Kidney capillary endothelial cell (primary cell): ENCODE measurements around the gene RETREG3.
"Not testable (repeated sequence)": the region's sequence is repeated elsewhere in the genome, so short reads cannot be mapped to it uniquely, and the experiment has no call there.

ENCODE experiments used
- DNase-seq: peaks from one replicate; pipeline ENCODE4 v3.0.0-alpha.2; 2018; ENCODE audit warnings: low spot score

RETREG3 gene, protein sequence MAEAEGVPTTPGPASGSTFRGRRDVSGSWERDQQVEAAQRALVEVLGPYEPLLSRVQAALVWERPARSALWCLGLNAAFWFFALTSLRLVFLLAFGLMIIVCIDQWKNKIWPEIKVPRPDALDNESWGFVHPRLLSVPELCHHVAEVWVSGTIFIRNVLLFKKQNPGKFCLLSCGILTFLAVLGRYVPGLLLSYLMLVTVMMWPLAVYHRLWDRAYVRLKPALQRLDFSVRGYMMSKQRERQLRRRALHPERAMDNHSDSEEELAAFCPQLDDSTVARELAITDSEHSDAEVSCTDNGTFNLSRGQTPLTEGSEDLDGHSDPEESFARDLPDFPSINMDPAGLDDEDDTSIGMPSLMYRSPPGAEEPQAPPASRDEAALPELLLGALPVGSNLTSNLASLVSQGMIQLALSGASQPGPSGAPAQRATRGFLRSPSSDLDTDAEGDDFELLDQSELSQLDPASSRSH

DNA sequence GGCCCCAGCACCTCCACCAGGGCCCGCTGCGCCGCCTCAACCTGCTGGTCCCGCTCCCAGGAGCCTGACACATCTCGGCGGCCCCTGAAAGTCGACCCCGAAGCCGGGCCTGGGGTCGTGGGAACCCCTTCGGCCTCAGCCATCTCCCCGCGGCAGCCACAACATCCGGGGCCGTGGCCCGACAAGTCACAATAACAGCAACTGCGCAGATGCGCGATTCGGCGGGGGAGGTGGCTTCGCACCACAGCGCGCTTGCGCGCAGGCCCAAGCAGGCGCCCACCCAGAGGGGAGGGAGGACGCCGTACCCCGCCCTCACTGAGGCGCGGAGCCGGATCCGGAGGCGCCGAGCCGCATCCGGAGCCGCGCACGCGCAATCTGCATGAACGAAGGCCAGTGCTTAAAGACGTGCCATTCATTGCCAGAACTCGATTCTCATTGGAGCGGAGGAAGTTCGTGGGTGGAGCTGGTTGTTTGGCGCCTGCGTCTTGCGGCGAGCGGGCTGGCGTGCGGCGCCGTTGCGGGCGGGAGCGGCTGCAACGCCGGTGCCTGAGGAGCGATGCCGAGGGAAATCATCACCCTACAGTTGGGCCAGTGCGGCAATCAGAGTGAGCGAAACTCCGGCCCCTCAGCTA lies at the start of gene RETREG3, which contains the start of gene TUBG1:
TSS of gene RETREG3 (minus strand) at position 193 of the 632 bp plus-strand sequence. CDS start at position 143, 50 bp downstream.
TSS of gene TUBG1 (plus strand) at position 502 of the 632 bp plus-strand sequence. CDS start at position 557, 55 bp downstream.
- peak; percentile 98 for DNase-seq

DNA sequence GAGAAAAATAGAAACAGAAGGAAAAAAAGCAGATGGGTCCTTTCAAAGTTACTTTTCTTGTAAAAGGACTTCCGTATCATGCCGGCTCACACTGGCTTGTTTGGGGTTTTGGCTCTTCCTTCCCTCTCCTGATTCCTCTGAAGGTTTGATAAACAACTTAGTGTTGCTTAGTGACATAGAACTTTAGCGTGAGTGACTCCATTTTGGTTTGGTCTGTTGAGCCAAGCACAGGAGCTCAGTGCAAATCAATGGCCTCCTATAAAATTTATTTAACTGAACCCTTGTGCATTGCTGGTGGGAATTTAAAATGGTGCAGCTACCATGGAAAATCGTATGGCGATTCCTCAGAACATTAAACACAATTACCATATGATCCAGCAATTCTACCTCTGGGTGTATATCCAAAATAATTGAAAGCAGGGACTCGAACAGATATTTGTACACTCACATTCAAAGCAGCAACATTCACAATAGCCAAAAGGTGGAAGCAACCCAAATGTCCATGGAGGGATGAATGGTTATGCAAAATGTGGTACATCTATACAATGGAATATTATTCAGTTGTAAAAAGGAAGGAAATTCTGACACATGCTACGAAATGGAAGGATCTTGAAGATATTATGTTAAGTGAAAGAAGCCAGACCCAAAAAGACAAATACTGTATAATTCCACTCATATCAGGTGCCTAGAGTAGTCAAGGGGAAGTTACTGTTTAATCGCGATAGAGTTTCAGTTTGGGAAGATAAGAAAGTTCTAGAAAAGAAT lies 48.8 kb upstream of the RETREG3 start:
- no peak for DNase-seq

DNA sequence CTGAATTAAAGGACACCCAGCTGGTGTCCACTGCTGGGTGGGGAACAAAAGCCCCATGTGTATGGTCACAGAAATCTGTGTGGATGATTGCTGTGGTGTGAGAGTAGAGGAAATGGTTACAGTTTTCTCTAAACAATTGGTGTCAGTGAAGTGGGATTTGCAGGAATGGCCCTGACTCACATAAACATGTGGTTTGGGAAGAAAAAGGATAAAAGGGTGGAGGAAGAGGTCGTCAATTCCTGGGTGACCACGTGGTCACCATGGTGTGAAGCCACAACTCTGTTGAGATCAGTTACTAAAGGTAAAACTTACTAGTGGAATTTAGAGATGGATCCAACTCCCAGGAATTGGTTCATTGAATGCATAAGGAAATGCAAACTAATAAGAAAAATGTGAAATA lies 46.4 kb upstream of the RETREG3 start:
- no peak for DNase-seq

DNA sequence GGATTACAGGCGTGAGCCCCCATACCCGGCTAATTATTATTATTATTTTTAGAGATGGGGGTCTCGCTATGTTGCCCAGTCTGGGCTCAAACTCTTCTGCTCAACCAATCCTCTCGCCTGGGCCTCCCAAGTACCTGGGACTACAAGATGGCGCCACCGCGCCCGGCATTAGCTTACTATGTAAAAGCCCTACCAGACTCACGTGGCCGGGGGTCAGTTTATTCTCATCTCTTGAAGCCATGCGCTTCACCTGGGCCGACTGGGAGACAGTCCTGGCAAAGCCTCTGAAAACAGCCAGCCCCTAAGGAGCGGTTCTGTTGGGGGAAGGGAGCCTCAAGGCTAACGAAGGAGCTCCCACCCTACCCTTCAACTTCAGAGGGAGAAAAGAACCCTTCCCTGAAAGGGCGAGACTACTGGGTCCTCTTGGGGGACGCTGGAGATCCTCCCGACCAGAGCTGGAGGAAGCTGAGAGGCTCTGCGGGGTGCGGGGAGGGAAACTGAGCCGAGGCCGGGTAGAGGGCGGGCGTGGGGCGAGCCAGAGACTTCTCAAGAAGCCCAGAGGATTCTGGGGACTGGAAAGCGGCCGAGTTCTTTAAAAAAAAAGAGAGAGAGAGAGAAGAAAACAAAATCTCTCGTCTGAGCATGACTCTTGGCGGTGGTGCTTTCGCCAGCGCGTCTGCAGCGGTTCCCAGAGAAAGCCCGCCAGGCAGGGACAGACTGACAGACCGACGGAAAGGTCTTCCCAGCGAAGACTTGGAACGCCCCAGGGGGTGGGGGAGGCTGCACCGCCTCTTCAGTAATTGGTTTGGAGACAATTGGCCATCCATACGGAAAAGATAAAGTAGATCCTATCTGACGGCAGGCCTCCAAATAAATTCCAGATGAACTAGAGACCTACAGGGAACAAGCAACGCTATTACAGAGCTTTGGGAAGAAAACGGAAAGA lies 44.3 kb upstream of the RETREG3 start:
- DNase-seq = no peak

DNA sequence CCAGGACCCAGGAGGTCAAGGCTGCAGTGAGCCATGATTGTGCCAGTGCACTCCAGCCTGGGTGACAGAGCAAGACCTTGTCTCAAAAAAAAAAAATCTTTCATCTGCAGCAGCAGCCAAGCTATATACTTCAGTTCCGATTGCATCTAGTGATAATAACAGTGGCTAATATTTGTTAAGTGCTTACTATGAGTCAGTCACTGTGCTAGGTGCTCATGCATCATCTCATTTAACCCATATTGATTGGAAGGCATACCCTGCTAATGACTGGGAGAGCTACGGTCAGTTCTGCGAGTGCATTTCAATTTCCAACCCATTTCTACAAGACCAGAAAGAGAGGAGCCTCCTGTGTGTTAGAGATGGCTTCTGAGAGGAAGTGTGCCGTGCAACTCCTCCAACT lies 42.2 kb upstream of the RETREG3 start:
- DNase-seq = no peak

DNA sequence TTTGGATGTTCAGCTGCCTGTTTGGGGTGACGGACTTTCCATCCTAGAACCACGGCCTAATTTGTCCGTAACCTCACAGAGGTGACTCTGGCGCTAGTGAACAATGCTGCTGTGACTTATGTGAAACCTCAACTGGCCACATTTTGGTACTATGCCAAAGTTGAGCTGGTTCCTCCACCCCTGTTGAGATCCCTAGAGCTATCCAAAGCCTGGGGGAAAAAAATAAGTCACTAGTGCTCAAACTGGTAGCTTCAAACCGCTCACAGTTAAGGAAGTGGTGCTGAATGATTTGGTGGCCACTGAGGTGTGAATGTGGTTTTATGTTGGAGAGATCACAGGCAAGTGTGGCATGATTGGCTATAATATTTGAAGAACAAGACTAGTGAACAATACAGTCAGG lies 38.6 kb upstream of the RETREG3 start:
- no peak for DNase-seq

DNA sequence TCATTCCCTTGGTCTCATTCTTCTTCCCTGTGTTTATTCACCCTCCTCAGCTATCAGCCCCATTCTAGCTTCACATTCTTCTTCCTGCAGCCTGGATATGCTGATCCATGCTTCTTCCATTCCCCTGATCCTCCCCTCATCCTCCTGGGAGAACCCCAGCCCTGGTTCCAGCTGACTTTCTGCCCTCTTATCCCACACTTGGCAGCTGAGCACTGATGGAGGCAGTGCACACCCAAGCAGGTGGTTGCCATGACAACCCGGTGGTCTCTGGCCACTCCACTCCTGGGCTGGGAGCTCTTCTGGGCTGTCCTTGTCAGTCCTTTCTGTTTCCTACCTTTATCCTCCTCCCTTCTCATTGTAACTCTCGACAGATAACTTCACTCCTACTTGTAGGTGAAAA lies 33.2 kb upstream of the RETREG3 start:
- no peak for DNase-seq

DNA sequence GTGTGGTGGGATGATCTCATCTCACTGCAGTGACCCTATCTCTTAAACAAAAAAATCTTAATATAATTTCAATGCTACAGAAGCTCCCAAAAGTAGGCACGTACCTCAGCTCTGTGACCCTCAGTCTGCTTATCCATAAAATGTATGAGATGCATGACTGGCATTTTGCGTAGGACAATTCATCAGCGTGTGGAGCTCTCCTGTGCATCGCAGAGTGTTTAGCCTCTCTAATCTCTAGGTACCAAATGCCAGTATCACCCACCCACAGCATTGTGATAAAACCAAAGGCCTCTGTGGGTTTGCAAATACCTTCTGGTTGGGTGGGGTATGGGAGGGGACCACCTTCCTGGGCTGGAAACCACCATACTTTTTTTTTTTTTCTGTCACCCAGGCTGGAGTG lies 30.9 kb upstream of the RETREG3 start:
- DNase-seq = no peak

DNA sequence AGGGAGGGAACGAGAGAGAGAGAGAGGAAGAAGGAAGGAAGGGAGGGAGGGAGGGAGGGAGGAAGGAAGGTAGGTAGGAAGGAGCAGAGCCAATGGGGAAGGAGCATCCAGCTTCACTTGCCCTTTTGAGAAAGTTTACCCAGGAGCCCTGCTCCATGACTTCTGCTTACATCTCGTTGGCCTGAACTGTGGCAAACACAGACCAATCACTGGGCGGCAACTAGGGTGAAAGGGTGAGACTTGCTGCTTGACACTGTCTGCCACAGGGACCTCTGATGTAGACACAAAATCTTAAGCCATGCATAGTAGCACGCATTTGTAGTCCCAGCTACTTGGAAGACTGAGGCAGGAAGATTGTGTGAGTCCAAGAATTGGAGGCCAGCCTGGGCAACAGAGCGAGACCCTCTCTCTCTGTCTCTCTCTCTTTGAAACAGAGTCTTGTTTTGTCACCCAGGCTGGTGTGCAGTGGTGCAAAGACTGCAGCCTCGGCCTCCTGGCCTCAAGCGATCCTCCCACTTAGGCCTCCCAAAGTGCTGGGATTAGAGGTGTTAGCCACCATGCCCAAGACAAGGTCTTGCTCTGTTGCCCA lies 30.4 kb upstream of the RETREG3 start:
- no peak for DNase-seq

DNA sequence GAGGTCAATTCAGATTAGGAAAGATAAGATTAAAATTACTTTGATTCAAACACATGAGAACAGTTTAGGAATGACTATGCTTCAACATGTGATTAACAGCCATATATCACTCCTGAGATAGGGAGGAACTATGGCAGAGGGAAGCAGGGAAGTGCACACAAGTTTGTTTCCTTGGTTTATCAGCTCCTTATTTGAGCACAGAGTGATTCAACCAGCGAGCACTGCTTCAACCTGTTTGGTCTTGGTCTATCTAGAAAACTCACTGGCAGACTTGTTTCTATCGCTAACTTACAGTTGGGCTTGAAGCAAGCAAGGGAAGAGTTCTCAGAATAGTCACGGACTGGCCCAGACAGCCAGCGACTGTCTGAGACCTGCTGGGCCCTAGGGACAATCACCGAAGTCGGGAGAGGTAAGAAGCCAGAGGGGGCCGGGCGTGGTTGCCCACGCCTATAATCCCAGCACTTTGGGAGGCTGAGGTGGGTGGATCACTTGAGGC lies 23.8 kb upstream of the RETREG3 start:
- DNase-seq = no peak

DNA sequence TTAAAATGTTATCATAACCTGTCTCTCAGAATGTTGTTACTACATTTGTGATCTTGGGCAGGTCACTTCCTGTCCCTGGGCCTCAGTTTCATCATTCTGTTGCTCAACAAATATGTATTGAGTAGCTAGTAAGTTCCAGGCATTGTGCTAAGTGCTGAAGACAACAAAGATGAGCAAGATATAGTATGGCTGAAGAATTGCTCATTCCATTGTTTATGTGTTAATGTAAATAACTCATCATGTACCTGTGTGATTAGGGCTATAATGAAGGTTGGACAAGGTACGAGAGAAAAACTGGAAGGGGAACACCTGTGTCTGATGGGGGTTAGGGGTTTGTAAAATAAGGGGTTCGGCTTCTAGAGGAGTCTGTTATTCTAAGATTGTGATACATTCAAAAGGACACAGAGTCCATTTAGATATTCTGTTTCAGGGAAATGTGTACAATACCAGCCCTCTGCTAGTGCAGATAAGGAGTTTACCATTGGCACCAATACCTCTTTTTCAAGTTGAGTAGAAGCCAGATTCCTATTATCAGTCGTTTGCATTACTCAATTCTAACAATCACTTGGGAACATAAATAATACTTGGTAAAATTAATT lies 20.3 kb upstream of the RETREG3 start:
- DNase-seq = no peak

DNA sequence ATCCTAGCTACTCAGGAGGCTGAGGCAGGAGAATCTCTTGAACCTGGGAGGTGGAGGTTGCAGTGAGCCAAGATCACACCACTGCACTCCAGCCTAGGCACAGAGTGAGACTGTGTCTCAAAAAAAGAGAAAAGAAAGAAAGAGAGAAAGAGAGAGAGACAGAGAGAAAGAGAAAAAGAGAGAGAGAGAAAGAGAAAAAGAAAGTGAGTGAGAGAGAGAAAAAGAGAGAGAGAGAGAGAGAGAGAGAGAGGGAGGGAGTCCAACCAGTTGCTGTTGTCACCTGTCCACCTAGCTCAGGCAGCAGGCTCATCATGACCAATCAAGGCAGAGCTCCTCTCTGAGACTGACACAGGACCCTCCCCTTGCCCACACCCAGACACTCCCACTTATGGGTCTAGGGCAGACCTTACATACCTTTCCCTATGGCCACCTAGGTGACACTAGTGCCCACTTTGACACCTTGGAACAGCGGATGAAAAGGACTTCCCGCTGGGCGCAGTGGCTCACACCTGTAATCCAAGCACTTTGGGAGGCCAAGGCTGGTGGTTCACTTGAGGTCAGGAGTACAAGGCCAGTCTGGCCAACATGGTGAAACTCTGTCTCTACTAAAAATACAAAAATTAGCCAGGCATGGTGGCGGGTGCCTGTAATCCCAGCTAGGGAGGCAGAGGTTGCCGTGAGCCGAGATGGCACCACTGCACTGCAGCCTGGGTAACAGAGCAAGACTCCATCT lies 18.0 kb upstream of the RETREG3 start:
- DNase-seq = not testable (repeated sequence)

DNA sequence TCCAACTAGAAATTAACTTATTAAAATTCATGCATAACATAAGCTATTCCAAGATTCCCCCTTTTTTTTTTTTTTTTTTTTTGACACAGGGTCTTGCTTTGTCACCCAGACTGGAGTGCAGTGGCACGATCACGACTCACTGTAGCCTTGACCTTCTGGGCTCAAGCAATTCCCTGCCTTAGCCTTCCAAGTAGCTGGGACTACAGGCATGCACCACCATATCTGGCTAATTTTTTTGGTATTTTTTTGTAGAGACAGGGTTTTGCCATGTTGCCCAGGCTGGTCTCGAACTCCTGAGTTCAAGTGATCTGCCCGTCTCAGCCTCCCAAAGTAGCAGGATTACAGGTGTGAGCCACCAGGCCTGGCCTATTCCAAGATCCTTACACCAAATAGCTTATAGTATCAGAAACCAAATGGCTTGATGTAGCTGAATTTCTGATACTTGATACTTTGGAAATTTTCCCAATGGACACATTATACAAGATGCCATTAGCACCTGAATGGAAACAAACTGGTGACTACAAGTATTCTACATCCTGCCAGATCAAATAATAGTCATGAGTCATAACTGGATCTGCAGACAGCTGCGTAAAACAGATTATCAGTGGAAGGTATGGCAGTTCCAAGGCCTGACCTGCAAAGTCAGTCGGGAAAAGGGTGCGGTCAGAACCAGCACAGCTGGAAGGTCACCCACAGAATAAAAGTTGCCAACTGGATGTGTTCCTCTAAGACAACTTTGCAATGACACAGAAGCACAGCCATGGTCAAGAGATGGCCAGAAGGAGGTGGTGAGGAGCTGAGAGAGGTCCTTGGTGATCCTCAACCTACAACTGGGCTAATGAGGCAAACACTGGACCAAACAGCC lies 14.8 kb upstream of the RETREG3 start:
- DNase-seq = peak; percentile 40

DNA sequence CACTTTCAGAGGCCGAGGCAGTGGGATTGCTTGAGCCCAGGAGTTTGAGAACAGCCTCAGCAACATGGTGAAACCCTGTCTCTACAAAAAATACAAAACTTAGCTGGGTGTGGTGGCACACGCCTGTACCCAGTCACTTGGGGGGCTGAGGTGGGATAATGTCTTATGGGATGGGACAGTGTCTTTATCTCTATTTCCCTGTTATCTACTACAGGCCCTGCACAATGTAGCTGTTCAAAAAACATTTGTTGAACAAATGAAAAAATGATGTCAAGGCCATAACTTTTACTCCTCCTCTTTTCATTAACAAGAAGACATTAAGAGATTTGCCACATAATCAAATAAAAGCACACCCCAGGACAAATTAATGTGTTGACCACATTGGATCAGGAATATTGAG lies 14.1 kb upstream of the RETREG3 start:
- DNase-seq = no peak

DNA sequence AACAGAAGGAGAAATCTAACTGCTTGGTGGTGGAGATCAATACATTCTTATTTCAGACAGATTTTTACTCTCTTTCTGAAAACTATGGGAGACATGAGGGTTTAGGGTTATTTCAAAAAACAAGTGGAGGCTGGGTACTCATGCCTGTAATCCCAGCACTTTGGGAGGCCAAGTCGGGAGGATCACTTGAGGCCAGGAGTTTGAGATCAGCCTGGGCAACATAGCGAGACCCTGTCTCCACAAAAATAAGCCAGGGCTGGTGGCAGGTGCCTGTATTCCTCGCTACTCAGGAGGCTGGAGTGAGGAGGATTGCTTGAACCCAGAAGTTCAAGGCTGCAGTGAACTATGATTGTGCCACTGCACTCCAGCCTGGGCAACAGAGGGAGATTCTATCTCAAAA lies 12.8 kb upstream of the RETREG3 start:
- not testable (repeated sequence) for DNase-seq

DNA sequence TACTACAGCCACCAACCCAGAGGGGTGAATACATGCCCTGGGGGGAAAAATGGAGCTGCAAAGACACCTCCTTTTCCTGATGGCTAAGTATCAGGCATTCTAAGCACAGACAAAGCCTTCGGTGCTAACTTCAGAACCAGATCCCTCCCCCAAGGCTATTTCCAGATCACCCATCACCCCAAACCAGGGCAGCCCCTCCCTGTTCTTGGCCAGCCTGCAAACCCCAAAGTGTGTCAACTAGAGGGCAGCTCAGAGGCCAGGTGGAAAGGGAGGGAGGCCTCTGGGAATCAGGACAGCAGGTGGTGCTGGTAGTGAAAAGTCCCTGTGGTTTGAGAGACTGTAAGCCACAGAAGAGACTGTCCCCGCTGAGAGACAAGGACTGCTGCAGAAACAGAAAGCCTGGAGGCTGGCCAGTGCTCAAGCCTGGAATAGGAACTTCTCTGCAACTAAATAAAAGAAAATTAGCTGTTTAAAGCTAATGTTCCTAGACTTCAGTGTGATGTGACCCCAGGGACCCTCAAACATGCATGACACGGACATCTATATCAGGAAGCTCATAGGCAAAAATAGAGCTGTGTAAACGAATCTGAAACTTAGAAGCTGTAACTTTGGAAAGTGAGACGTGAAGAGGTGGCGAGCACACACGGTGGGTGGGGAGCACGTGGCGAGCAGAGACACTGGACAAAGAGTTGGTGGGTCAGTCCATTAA lies 9.4 kb upstream of the RETREG3 start:
- no peak for DNase-seq

DNA sequence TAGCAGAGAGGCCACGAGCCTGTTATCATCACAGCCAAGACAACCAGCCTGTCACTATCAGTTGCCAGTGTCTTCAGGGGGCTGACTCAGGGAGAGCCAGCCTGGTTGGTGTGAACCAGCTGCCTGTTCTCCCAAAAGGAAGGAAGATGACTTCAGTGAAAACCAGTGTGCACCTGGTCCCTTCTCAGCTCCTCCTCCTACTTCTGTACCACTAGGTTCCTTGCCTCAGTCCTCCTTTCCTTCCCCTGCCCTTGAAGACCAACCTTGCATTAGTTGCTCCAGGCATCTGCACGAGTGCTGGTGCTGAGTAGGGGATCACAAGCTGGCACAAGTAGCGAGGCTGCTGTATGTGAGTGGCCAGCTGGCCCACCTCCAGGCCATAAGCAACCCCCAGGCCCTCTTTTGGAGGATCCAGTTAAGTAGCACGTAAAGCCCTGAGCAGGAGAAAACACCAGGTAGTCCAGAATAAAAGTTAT lies 8.8 kb upstream of the RETREG3 start:
- no peak for DNase-seq

DNA sequence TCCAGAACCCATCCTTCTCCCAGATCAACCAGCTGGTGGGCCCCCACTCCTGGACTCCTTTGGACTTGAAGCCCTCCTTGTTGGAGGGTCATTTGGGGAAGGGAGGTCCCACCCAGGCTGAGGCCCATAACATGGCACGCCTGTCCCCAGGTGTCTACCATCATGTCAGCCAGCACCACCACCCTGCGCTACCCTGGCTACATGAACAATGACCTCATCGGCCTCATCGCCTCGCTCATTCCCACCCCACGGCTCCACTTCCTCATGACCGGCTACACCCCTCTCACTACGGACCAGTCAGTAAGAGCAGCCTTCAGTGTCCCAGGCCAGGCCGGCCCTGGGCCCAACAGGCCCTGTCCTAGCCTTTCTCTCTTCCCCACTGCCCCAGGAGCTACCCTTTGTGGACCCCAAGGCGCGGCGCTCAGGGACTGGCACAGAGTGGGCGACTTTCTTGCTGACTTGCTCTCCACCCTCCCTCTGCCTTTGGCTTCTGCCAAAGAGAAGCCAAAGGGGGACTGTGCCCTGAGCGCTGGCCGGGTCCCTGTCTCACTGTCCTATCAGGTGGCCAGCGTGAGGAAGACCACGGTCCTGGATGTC lies 4.6 kb upstream of the RETREG3 start:
- no peak for DNase-seq
